Body of pancreas (tissue), 4 donors: ENCODE results near the gene HTRA3.

ENCODE experiments used
- POLR2A ChIP-seq, 3 donors: fragments of 450-650 bp; IDR thresholded peaks; one replicate each; pipeline ENCODE4 v1.6.1; 2016; ENCODE audit warnings: antibody characterized with exemption in 3 of 3, mild to moderate bottlenecking in 2 of 3
- TF ChIP-seq, protein P1 (sequence below), 7 experiments: fragments of 450-650 bp in 4 of 7; fragments of 200-600 bp in 3 of 7; sonication (generic) in 3 of 7; IDR thresholded peaks; one replicate each; pipeline ENCODE4 v1.5.1; 2016 to 2019; ENCODE audit warnings: antibody characterized with exemption in 7 of 7

DNA sequence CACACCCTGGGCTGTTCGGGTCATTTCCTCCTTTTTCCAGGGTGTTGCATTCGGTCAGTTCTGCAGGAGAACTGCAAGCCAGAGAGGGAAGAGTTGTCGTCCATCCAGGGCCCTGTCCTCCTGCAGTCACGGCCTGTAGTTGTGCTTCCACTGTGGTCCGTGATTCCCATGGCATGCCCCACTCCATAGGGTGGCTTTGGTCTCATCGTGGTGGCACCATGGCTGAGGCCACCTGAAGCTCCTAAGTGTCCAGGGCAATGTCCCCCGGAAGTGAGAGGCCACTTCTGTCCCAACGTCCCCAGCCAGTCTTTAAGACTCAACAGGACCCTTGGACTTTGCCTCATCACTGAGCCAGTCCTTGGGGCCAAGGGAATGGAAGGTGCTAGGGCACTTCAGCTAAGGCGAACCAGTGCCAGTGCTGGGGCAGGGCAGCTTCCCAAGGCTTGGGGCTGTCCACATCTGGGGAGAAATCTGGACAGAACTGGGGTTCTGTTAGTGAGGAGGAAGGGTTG lies 83.7 kb downstream of the HTRA3 start:
- no peak for TF ChIP-seq POLR2A (IDR thresholded peaks at IDR 0.05)
- TF ChIP-seq, protein P1, sequence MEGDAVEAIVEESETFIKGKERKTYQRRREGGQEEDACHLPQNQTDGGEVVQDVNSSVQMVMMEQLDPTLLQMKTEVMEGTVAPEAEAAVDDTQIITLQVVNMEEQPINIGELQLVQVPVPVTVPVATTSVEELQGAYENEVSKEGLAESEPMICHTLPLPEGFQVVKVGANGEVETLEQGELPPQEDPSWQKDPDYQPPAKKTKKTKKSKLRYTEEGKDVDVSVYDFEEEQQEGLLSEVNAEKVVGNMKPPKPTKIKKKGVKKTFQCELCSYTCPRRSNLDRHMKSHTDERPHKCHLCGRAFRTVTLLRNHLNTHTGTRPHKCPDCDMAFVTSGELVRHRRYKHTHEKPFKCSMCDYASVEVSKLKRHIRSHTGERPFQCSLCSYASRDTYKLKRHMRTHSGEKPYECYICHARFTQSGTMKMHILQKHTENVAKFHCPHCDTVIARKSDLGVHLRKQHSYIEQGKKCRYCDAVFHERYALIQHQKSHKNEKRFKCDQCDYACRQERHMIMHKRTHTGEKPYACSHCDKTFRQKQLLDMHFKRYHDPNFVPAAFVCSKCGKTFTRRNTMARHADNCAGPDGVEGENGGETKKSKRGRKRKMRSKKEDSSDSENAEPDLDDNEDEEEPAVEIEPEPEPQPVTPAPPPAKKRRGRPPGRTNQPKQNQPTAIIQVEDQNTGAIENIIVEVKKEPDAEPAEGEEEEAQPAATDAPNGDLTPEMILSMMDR (IDR thresholded peaks at IDR 0.05) = no peak
